GM19468 (cell line): ENCODE measurements around the gene BET1L.
"Not testable (repeated sequence)": the region's sequence is repeated elsewhere in the genome, so short reads cannot be mapped to it uniquely, and the experiment has no call there.

ENCODE experiments used
- ATAC-seq: cut with Tn5 transposase; IDR thresholded peaks from one replicate; pipeline ENCODE4 v1.9.1; 2021; ENCODE audit warnings: mild to moderate bottlenecking, moderate library complexity, moderate number of reproducible peaks; ENCODE audit not compliant: unreplicated experiment; ENCODE audit errors: extremely low read depth

The BET1L gene

GRCh38 chr11:232783-233565 lies 25.8 kb upstream of the BET1L start:
- no peak for ATAC-seq

- no peak for ATAC-seq
Observed at GRCh38 chr11:230431-230830, 23.2 kb upstream of the BET1L start.

GRCh38 chr11:227824-228379 lies 20.7 kb upstream of the BET1L start:
- no peak for ATAC-seq

GRCh38 chr11:225734-226453 lies 18.7 kb upstream of the BET1L start:
- no peak for ATAC-seq

- no peak for ATAC-seq
Observed at GRCh38 chr11:224424-224823, 17.2 kb upstream of the BET1L start.

- no peak for ATAC-seq
Observed at GRCh38 chr11:223884-224283, 16.7 kb upstream of the BET1L start.

- ATAC-seq, result no peak
Observed at GRCh38 chr11:223026-223789, 16.0 kb upstream of the BET1L start.

- no peak for ATAC-seq
Observed at GRCh38 chr11:221998-222789, 15.0 kb upstream of the BET1L start.

- no peak for ATAC-seq
Observed at GRCh38 chr11:221539-221938, 14.3 kb upstream of the BET1L start.

- ATAC-seq, result not testable (repeated sequence)
Observed at GRCh38 chr11:220641-221215, 13.5 kb upstream of the BET1L start.

- ATAC-seq, result no peak
Observed at GRCh38 chr11:218815-219593, 11.8 kb upstream of the BET1L start.

GRCh38 chr11:217704-218103 lies 10.5 kb upstream of the BET1L start:
- no peak for ATAC-seq

GRCh38 chr11:216081-216974 lies 9.1 kb upstream of the BET1L start:
- ATAC-seq, result no peak

GRCh38 chr11:215581-216037 lies 8.4 kb upstream of the BET1L start:
- ATAC-seq, result no peak

GRCh38 chr11:214083-214482 lies 6.9 kb upstream of the BET1L start:
- no peak for ATAC-seq

GRCh38 chr11:213111-213510 lies 5.9 kb upstream of the BET1L start:
- no peak for ATAC-seq

- no peak for ATAC-seq
Observed at GRCh38 chr11:212150-213100, 5.2 kb upstream of the BET1L start.
